Activated T-helper 17 cell treated with anti-CD3 and anti-CD28 coated beads, Interleukin-2, amount 50 U/mL, for 72 hours (primary cell): ENCODE measurements around the gene UNC119B. TPM values are rescaled to one million over a fixed set of nuclear protein-coding genes. Genes with fewer than 3 reads are reported as not detected.

ENCODE experiments used
- ATAC-seq: fragments of 150-1000 bp; cut with Tn5 transposase; replicated peaks from 2 replicates; pipeline ENCODE4 v1.10.0; 2021; ENCODE audit warnings: mild to moderate bottlenecking, moderate library complexity
- H3K27ac Mint-ChIP-seq: one replicate; pipeline ENCODE4 v1.8.0; 2022; ENCODE audit warnings: mixed read lengths
- H3K27me3 Mint-ChIP-seq: one replicate; pipeline ENCODE4 v1.8.0; 2022; ENCODE audit warnings: mixed read lengths
- H3K36me3 Mint-ChIP-seq: one replicate; pipeline ENCODE4 v1.8.0; 2022; ENCODE audit warnings: low read depth, mild to moderate bottlenecking, mixed read lengths
- H3K4me1 Mint-ChIP-seq: one replicate; pipeline ENCODE4 v1.8.0; 2022; ENCODE audit warnings: mixed read lengths
- H3K4me3 Mint-ChIP-seq: one replicate; pipeline ENCODE4 v1.8.0; 2022; ENCODE audit warnings: mild to moderate bottlenecking, mixed read lengths
- H3K9me3 Mint-ChIP-seq: one replicate; pipeline ENCODE4 v1.8.0; 2022; ENCODE audit warnings: mixed read lengths
- total RNA-seq, 2 donors: library from RNA; stranded (reverse); gene quantifications; one replicate each; pipeline ENCODE4 v1.2.3, GENCODE V29; 2022

Gene UNC119B
- total RNA-seq, 2 donors from 2014 or later: 23.8 to 31.1 TPM

GRCh38 chr12:120736404-120737331 is 26.4 kb downstream of the UNC119B start:
- H3K9me3 Mint-ChIP-seq: no peaks in the 10 kb centered on the region
- H3K27ac Mint-ChIP-seq: no peak overlapping the region
- no peaks in the 10 kb centered on the region for H3K27me3 Mint-ChIP-seq
- no peaks in the 10 kb centered on the region for H3K4me1 Mint-ChIP-seq
- no peaks in the 10 kb centered on the region for H3K36me3 Mint-ChIP-seq
- H3K4me3 Mint-ChIP-seq: no peak overlapping the region
- no peak for ATAC-seq

GRCh38 chr12:120737557-120738251 is 27.4 kb downstream of the UNC119B start:
- Mint-ChIP-seq H3K4me1 (no peaks in the 10 kb centered on the region), H3K9me3 (no peaks in the 10 kb centered on the region)

GRCh38 chr12:120738252-120739030 is 28.2 kb downstream of the UNC119B start:
- Mint-ChIP-seq H3K4me3 (no peak overlapping the region), H3K4me1 (no peaks in the 10 kb centered on the region), H3K36me3 (no peaks in the 10 kb centered on the region), H3K9me3 (no peaks in the 10 kb centered on the region), H3K27me3 (no peaks in the 10 kb centered on the region), H3K27ac (no peak overlapping the region)
- ATAC-seq: no peak

More at GRCh38 chr12:120737557-120738251, 27.4 kb downstream of the UNC119B start:
- ATAC-seq: no peak
- H3K27ac Mint-ChIP-seq: no peak overlapping the region
- no peaks in the 10 kb centered on the region for H3K27me3 Mint-ChIP-seq
- H3K36me3 Mint-ChIP-seq: no peaks in the 10 kb centered on the region
- no peak overlapping the region for H3K4me3 Mint-ChIP-seq

GRCh38 chr12:120739031-120739762 is 28.9 kb downstream of the UNC119B start:
- H3K9me3 Mint-ChIP-seq: no peaks in the 10 kb centered on the region
- no peaks in the 10 kb centered on the region for H3K36me3 Mint-ChIP-seq
- no peak for ATAC-seq
- H3K27me3 Mint-ChIP-seq: no peaks in the 10 kb centered on the region
- H3K4me3 Mint-ChIP-seq: no peak overlapping the region
- H3K4me1 Mint-ChIP-seq: no peaks in the 10 kb centered on the region
- no peak overlapping the region for H3K27ac Mint-ChIP-seq

- H3K4me3 Mint-ChIP-seq: no peak overlapping the region
- no peaks in the 10 kb centered on the region for H3K4me1 Mint-ChIP-seq
- no peaks in the 10 kb centered on the region for H3K27me3 Mint-ChIP-seq
- peak overlapping the region; percentile 16 for H3K27ac Mint-ChIP-seq
- ATAC-seq: no peak
- no peaks in the 10 kb centered on the region for H3K9me3 Mint-ChIP-seq
- no peaks in the 10 kb centered on the region for H3K36me3 Mint-ChIP-seq
Observed at GRCh38 chr12:120739821-120740613, 29.8 kb downstream of the UNC119B start.

- H3K27me3 Mint-ChIP-seq: no peaks in the 10 kb centered on the region
- no peaks in the 10 kb centered on the region for H3K36me3 Mint-ChIP-seq
- ATAC-seq: no peak
- H3K4me1 Mint-ChIP-seq: no peaks in the 10 kb centered on the region
- H3K9me3 Mint-ChIP-seq: no peaks in the 10 kb centered on the region
- H3K27ac Mint-ChIP-seq: no peak overlapping the region
- H3K4me3 Mint-ChIP-seq: no peak overlapping the region
Observed at GRCh38 chr12:120740871-120741270, 30.6 kb downstream of the UNC119B start.

- no peaks in the 10 kb centered on the region for H3K27me3 Mint-ChIP-seq
- no peaks in the 10 kb centered on the region for H3K9me3 Mint-ChIP-seq
- no peaks in the 10 kb centered on the region for H3K36me3 Mint-ChIP-seq
- no peak overlapping the region for H3K4me3 Mint-ChIP-seq
- no peaks in the 10 kb centered on the region for H3K4me1 Mint-ChIP-seq
- no peak overlapping the region for H3K27ac Mint-ChIP-seq
- no peak for ATAC-seq
Observed at GRCh38 chr12:120741476-120742421, 31.5 kb downstream of the UNC119B start.

- H3K9me3 Mint-ChIP-seq: no peaks in the 10 kb centered on the region
- no peaks in the 10 kb centered on the region for H3K4me1 Mint-ChIP-seq
- no peak overlapping the region for H3K27ac Mint-ChIP-seq
- no peak for ATAC-seq
- no peaks in the 10 kb centered on the region for H3K27me3 Mint-ChIP-seq
- no peaks in the 10 kb centered on the region for H3K36me3 Mint-ChIP-seq
- no peak overlapping the region for H3K4me3 Mint-ChIP-seq
Observed at GRCh38 chr12:120744922-120745493, 34.8 kb downstream of the UNC119B start.

- H3K27ac Mint-ChIP-seq: no peak overlapping the region
- no peaks in the 10 kb centered on the region for H3K9me3 Mint-ChIP-seq
- no peaks in the 10 kb centered on the region for H3K36me3 Mint-ChIP-seq
- peaks cover 4% of the 10 kb centered on the region for H3K4me1 Mint-ChIP-seq
- H3K4me3 Mint-ChIP-seq: no peak overlapping the region
- ATAC-seq: peak; percentile 16
- H3K27me3 Mint-ChIP-seq: peaks cover 4% of the 10 kb centered on the region
Observed at GRCh38 chr12:120748242-120748641, 38.0 kb downstream of the UNC119B start.

- no peaks in the 10 kb centered on the region for H3K9me3 Mint-ChIP-seq
- peaks cover 4% of the 10 kb centered on the region for H3K27me3 Mint-ChIP-seq
- no peaks in the 10 kb centered on the region for H3K36me3 Mint-ChIP-seq
- H3K4me1 Mint-ChIP-seq: peaks cover 4% of the 10 kb centered on the region
- no peak for ATAC-seq
- H3K27ac Mint-ChIP-seq: no peak overlapping the region
- no peak overlapping the region for H3K4me3 Mint-ChIP-seq
Observed at GRCh38 chr12:120749256-120749655, 39.0 kb downstream of the UNC119B start.

- no peak for ATAC-seq
- H3K4me1 Mint-ChIP-seq: peaks cover 4% of the 10 kb centered on the region
- peaks cover 4% of the 10 kb centered on the region for H3K27me3 Mint-ChIP-seq
- no peak overlapping the region for H3K4me3 Mint-ChIP-seq
- H3K27ac Mint-ChIP-seq: no peak overlapping the region
- H3K9me3 Mint-ChIP-seq: no peaks in the 10 kb centered on the region
- no peaks in the 10 kb centered on the region for H3K36me3 Mint-ChIP-seq
Observed at GRCh38 chr12:120750806-120751205, 40.5 kb downstream of the UNC119B start.

GRCh38 chr12:120751389-120751788 is 41.1 kb downstream of the UNC119B start:
- H3K36me3 Mint-ChIP-seq: no peaks in the 10 kb centered on the region
- H3K27me3 Mint-ChIP-seq: peaks cover 4% of the 10 kb centered on the region
- H3K9me3 Mint-ChIP-seq: no peaks in the 10 kb centered on the region
- peaks cover 4% of the 10 kb centered on the region for H3K4me1 Mint-ChIP-seq
- H3K27ac Mint-ChIP-seq: peak overlapping the region; percentile 40
- H3K4me3 Mint-ChIP-seq: no peak overlapping the region
- ATAC-seq: no peak
